Heart left ventricle (tissue), 16 donors: Measurements from ENCODE around the gene NAT10. TPM values are rescaled to one million over a fixed set of nuclear protein-coding genes. Genes with fewer than 3 reads are reported as not detected.

Experiments used
- ATAC-seq, 4 donors: fragments of 200-7000 bp; cut with Tn5 transposase; one replicate each; pipeline ENCODE4 v1.9.1; 2020 to 2022; ENCODE audit warnings: moderate library complexity in 4 of 4, mild to moderate bottlenecking in 3 of 4, moderate number of reproducible peaks in 1 of 4
- DNase-seq, 5 donors: peaks; one replicate each; pipeline ENCODE4 v3.0.0-alpha.2; 2020
- H3K27ac ChIP-seq, 12 donors: fragments of 200-600 bp; sonication (generic) in 4 of 12; one replicate each; pipeline versions ENCODE4 v1.5.0 to v1.8.0; 2016 to 2022; ENCODE audit warnings: mild to moderate bottlenecking in 2 of 12
- H3K27me3 ChIP-seq, 9 donors: fragments of 200-600 bp; sonication (generic) in 2 of 9; one replicate each; pipeline versions ENCODE4 v1.5.1 to v1.8.0; 2016 to 2022; ENCODE audit warnings: mild to moderate bottlenecking in 3 of 9
- H3K36me3 ChIP-seq, 9 donors: fragments of 200-600 bp; sonication (generic) in 2 of 9; one replicate each; pipeline versions ENCODE4 v1.5.0 to v1.8.0; 2018 to 2022; ENCODE audit warnings: mild to moderate bottlenecking in 2 of 9
- H3K4me1 ChIP-seq, 12 donors: fragments of 200-600 bp; sonication (generic) in 4 of 12; one replicate each; pipeline versions ENCODE4 v1.5.0 to v1.8.0; 2016 to 2022; ENCODE audit warnings: mild to moderate bottlenecking in 3 of 12
- H3K4me3 ChIP-seq, 12 donors: fragments of 200-600 bp; sonication (generic) in 4 of 12; one replicate each; pipeline versions ENCODE4 v1.5.0 to v1.8.0; 2017 to 2022; ENCODE audit warnings: mild to moderate bottlenecking in 9 of 12, moderate library complexity in 4 of 12
- H3K9me3 ChIP-seq, 12 donors: fragments of 200-600 bp; sonication (generic) in 4 of 12; one replicate each; pipeline versions ENCODE4 v1.5.0 to v1.8.0; 2016 to 2022; ENCODE audit warnings: mild to moderate bottlenecking in 1 of 12
- CTCF ChIP-seq, 12 donors: fragments of 200-600 bp; sonication (generic) in 4 of 12; IDR thresholded peaks; one replicate each; pipeline versions ENCODE4 v1.5.0 to v1.8.0; 2018 to 2022; ENCODE audit warnings: antibody characterized with exemption in 12 of 12, mild to moderate bottlenecking in 5 of 12
- POLR2A ChIP-seq, 2 donors: fragments of 450-650 bp; IDR thresholded peaks; one replicate each; pipeline ENCODE4 v1.6.1; 2017; ENCODE audit warnings: antibody characterized with exemption in 2 of 2, mild to moderate bottlenecking in 2 of 2, moderate library complexity in 2 of 2
- WGBS, 4 donors: extraction: QIAGEN DNeasy Blood & Tissue Kit in 2 of 4; methylation state at CpG; one replicate each; pipeline versions ENCODE4 v1.1.5 to v1.1.7; 2013 to 2018; 5-methylcytosine and 5-hydroxymethylcytosine counted together
- intact Hi-C, 10 donors: fragments of 100-400 bp; cut with DNase I; formaldehyde crosslinking; loops; one replicate each; pipeline versions ENCODE4 v1.11.1 to v1.14.2; 2022
- long read RNA-seq, 3 donors: library from polyadenylated mRNA; unstranded; transcript quantifications; one replicate each; pipeline ENCODE4 v2.0.0, GENCODE V29; 2020 to 2021
- polyA plus RNA-seq, 2 donors: library from polyadenylated mRNA; stranded (reverse); fragments of 200-250 nt; gene quantifications; one replicate each; pipeline ENCODE4 v1.2.3, GENCODE V29; 2013
- total RNA-seq, 9 donors: library from RNA; depleted of rRNA in 2 of 9; stranded (reverse); fragments of >200 nt in 2 of 9; fragmentation: NEBNext Ultra II Directional in 3 of 9; extraction: Animal tissue kit (Norgen Biotek cat#: 25700) in 3 of 9; gene quantifications; one replicate each; pipeline versions ENCODE4 v1.1.0 to v1.2.4, GENCODE V29; 2016 to 2023
- donor health status: ischemic (EF 13 %, LVEDD 7.1; RV severe dilation, severe dysfunction).
- donor health status: healthy with polysubstance abuse.
- donor health status: DM: no; HTN: yes; CAD: no.
- donor health status: DM: no; HTN: no; CAD: no.
- donor health status: ischemic (EF 25% LVEDD 6.9; RV normal size, moderate dysfunction).
- donor health status: ischemic (EF 25% LVEDD 5.7; RV mildly dilated, moderate dysfunction).
- donor health status: healthy.
- donor health status: DM: yes; HTN: yes; CAD: no.
- donor health status: ischemic (EF 35%, LVEDD 5.7; RV mildly dilated, moderate dysfunction).
- donor health status: nonischemic (EF 11% LVEDD 7.7; RV severe dilation, severe dysfunction).
- donor health status: DM: yes; HTN: yes; CAD: no.
- donor health status: PGD.
- donor health status: ischemic (EF 29% LVEDD 5.4; RV normal size, mild dysfunction).
- donor health status: nonischemic (EF 23%, LVEDD 6.1; RV moderate dilation, normal function).

Gene NAT10
- 10 to 100 TPM; 14.5 to 27.1 (median 21.2) TPM for total RNA-seq
- 10 to 100 TPM; 16.3 to 21.1 TPM for polyA plus RNA-seq
- long read RNA-seq, donor 1, full-length matches to known transcripts: 3 of 14 reads
- long read RNA-seq, donor 1, partial matches to known transcripts: 9 of 14 reads
- long read RNA-seq, donor 1, other reads (novel, unspliced or antisense): 2 of 14 reads
- long read RNA-seq, donor 2, full-length matches to known transcripts: 8 of 19 reads
- long read RNA-seq, donor 2, partial matches to known transcripts: 11 of 19 reads
- long read RNA-seq, donor 2, other reads (novel, unspliced or antisense): 0 of 19 reads
- long read RNA-seq, donor 3, full-length matches to known transcripts: 2 of 10 reads
- long read RNA-seq, donor 3, partial matches to known transcripts: 8 of 10 reads
- long read RNA-seq, donor 3, other reads (novel, unspliced or antisense): 0 of 10 reads

GRCh38 chr11:34105079-34105956 lies at the start of gene NAT10:
TSS of gene NAT10 (plus strand) at chr11:34105629. CDS start at chr11:34108226, 2,597 bp downstream.
- no peaks in the 10 kb centered on the region for H3K9me3 ChIP-seq
- H3K36me3 ChIP-seq: peaks cover 0 to 54% (median 49%) of the 10 kb centered on the region in 9 donors
- H3K27ac ChIP-seq: peak within 1 kb of the TSS; percentile 83 to 97 (median 92)
- no peaks in the 10 kb centered on the region for H3K27me3 ChIP-seq
- H3K4me1 ChIP-seq: peaks cover 0 to 25% (median 14%) of the 10 kb centered on the region in 12 donors
- 0 to 1% (median 0%) methylated on average over 48 to 55 of the region's 55 CpGs for WGBS, 4 donors
- intact Hi-C loops: loop anchor here (1.0 to 10.0 kb wide), 10 partner anchors 38 to 252 kb away; partner anchors contain the start of genes CAPRIN1 (in 7 of the 10) and ABTB2 (in 2 of the 10)
- DNase-seq (peak; percentile 96 to 98 (median 97)), ATAC-seq (peak; percentile 96 to 99 (median 98))
- TF ChIP-seq POLR2A (IDR thresholded peaks at IDR 0.05) (peak in 1 of 2 donors; percentile 84), CTCF (IDR thresholded peaks at IDR 0.05) (peak in 4 of 12 donors; percentile 6 to 23 (median 15))
- peak within 1 kb of the TSS; percentile 69 to 98 (median 88) for H3K4me3 ChIP-seq

GRCh38 chr11:34056672-34057071 lies 48.8 kb upstream of the NAT10 start:
- Histone ChIP-seq H3K36me3 (peaks cover 0 to 48% (median 31%) of the 10 kb centered on the region in 9 donors), H3K4me1 (peaks cover 0 to 81% (median 57%) of the 10 kb centered on the region in 12 donors), H3K9me3 (no peaks in the 10 kb centered on the region), H3K27me3 (no peaks in the 10 kb centered on the region), H3K4me3 (peak overlapping the region in 1 of 12 donors; percentile 0), H3K27ac (no peak overlapping the region)
- 23 to 28% (median 26%) methylated on average over 2 of the region's 2 CpGs for WGBS, 4 donors
- ATAC-seq (no peak), DNase-seq (no peak)
- intact Hi-C loops: loop anchor here in 1 of 10 donors (10.0 kb wide), 1 partner anchor 48 kb away; the partner anchor contains the start of gene NAT10
- TF ChIP-seq CTCF (IDR thresholded peaks at IDR 0.05): no peak
- no peak for TF ChIP-seq POLR2A (IDR thresholded peaks at IDR 0.05)

DNA sequence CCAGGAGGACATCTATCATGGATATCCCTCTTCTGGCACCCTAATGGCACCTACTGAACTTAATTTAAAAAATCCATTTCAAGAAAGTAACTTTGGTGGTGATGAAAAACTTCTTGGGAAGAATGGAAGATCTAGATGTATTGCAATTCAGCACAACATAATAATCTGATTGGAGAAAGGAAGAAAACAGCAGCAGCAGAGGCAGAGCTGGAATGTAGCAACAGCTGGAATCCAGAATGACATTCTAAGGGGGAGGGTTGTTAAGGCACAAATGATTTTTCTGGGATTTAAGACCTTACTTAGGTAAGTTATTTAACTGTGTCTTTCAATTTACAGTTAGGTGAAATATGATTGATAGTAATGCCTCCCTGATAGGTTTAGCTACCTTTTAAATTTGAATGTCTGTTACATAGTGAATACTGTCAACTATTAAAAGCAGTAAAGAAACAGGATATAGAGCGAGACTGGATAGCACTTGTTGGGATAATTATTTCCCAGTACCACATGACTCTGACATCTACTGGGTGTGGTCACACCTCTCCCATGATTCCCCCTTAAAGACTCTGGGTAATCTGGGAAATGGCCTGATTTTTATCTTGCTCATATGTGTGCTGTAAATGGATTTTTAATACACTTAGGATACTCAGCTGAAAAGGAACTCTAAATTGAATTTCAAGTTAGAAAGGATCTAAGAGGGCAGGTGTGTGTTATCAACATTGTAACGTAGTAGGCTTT lies 42.2 kb upstream of the NAT10 start:
- TF ChIP-seq CTCF (IDR thresholded peaks at IDR 0.05) (no peak), POLR2A (IDR thresholded peaks at IDR 0.05) (no peak)
- H3K4me1 ChIP-seq: peaks cover 0 to 90% (median 50%) of the 10 kb centered on the region in 12 donors
- no peaks in the 10 kb centered on the region for H3K27me3 ChIP-seq
- no peaks in the 10 kb centered on the region for H3K9me3 ChIP-seq
- DNase-seq (no peak), ATAC-seq (no peak)
- peaks cover 0 to 53% (median 21%) of the 10 kb centered on the region in 9 donors for H3K36me3 ChIP-seq
- H3K27ac ChIP-seq: no peak overlapping the region
- H3K4me3 ChIP-seq: no peak overlapping the region
- intact Hi-C loops: no loop called here
- 66 to 89% (median 76%) methylated on average over 2 of the region's 2 CpGs for WGBS, 4 donors
